Stomach (tissue), 9 donors: ENCODE results near the gene PHF20. TPM values are rescaled to one million over a fixed set of nuclear protein-coding genes. Genes with fewer than 3 reads are reported as not detected.

Experiments used
- DNase-seq, 2 donors: peaks; one replicate each; pipeline versions ENCODE4 v3.0.0 to v3.0.0-alpha.2; 2013 to 2019
- H3K27ac ChIP-seq, 5 donors: fragments of 200-600 bp in 4 of 5; sonication (generic) in 4 of 5; one replicate each; pipeline ENCODE4 v1.5.1; 2013 to 2019; ENCODE audit warnings: mild to moderate bottlenecking in 1 of 5, moderate library complexity in 1 of 5
- H3K27me3 ChIP-seq, 3 donors: fragments of 200-600 bp; sonication (generic); one replicate each; pipeline ENCODE4 v1.5.1; 2017 to 2019; ENCODE audit warnings: mixed run types in 1 of 3
- H3K36me3 ChIP-seq, 4 donors: fragments of 200-600 bp; sonication (generic); 1 replicate in 3 of 4; 2 replicates in 1 of 4; pipeline ENCODE4 v1.5.1; 2016 to 2019
- H3K4me1 ChIP-seq, 4 donors: fragments of 200-600 bp; sonication (generic); one replicate each; pipeline ENCODE4 v1.5.1; 2016 to 2019
- H3K4me3 ChIP-seq, 4 donors: fragments of 200-600 bp; sonication (generic) in 3 of 4; one replicate each; pipeline ENCODE4 v1.5.1; 2016 to 2019; ENCODE audit warnings: mild to moderate bottlenecking in 1 of 4
- H3K9me3 ChIP-seq, 4 donors: fragments of 200-600 bp; sonication (generic); one replicate each; pipeline ENCODE4 v1.5.1; 2016 to 2019
- CTCF ChIP-seq, 7 experiments: fragments of 450-650 bp in 4 of 7; fragments of 200-600 bp in 3 of 7; sonication (generic) in 3 of 7; IDR thresholded peaks; one replicate each; pipeline ENCODE4 v1.5.1; 2016 to 2019; ENCODE audit warnings: antibody characterized with exemption in 7 of 7, control low read depth in 2 of 7, mild to moderate bottlenecking in 1 of 7
- EP300 ChIP-seq: sonication (generic); formaldehyde crosslinking; IDR thresholded peaks from one replicate; pipeline ENCODE4 v1.6.1; 2017; ENCODE audit warnings: antibody characterized with exemption
- POLR2A ChIP-seq, 4 donors: fragments of 450-650 bp; IDR thresholded peaks; one replicate each; pipeline ENCODE4 v1.6.1; 2016; ENCODE audit warnings: antibody characterized with exemption in 4 of 4, control low read depth in 2 of 4, mild to moderate bottlenecking in 1 of 4, moderate library complexity in 1 of 4
- POLR2AphosphoS5 ChIP-seq, 3 donors: sonication (generic); formaldehyde crosslinking; IDR thresholded peaks; one replicate each; pipeline ENCODE4 v1.6.1; 2016; ENCODE audit warnings: antibody characterized with exemption in 3 of 3
- WGBS, 5 donors: extraction: QIAGEN DNeasy Blood & Tissue Kit in 3 of 5; methylation state at CpG; one replicate each; pipeline versions ENCODE4 v1.1.5 to v1.1.7; 2013 to 2018; 5-methylcytosine and 5-hydroxymethylcytosine counted together
- intact Hi-C: fragments of 100-400 bp; cut with DNase I; formaldehyde crosslinking; loops from one replicate; pipeline ENCODE4 v1.15.1; 2023; ENCODE audit warnings: low total_unique reads
- polyA plus RNA-seq, 3 donors: library from polyadenylated mRNA; stranded (reverse); fragments of 200-250 nt; gene quantifications; one replicate each; pipeline ENCODE4 v1.2.3, GENCODE V29; 2013
- total RNA-seq, 5 donors: library from RNA; depleted of rRNA; stranded (reverse); fragments of >200 nt; gene quantifications; one replicate each; pipeline versions ENCODE4 v1.1.0 to v1.2.3, GENCODE V29; 2014 to 2016
- donor health status: healthy with polysubstance abuse.
- donor health status: Bipolar disorder and iron deficiency.
- donor health status: healthy.

The PHF20 gene
- total and polyA plus RNA-seq, 8 donors, result 18.3 to 135 (median 31.5) TPM

- intact Hi-C loops, result loop anchor here (10.0 kb wide), 1 partner anchor 150 kb away; no protein-coding TSS in a partner anchor
- Histone ChIP-seq H3K27ac (peak overlapping the region in 1 of 5 donors; percentile 99), H3K4me3 (peak overlapping the region in 2 of 4 donors; percentile 0 to 24), H3K36me3 (peaks cover 84 to 100% (median 99%) of the 10 kb centered on the region in 4 donors), H3K4me1 (peaks cover 82 to 100% (median 94%) of the 10 kb centered on the region in 4 donors), H3K9me3 (no peaks in the 10 kb centered on the region), H3K27me3 (no peaks in the 10 kb centered on the region)
- TF ChIP-seq POLR2A (IDR thresholded peaks at IDR 0.05) (no peak), EP300 (no peak), POLR2AphosphoS5 (IDR thresholded peaks at IDR 0.05) (no peak), CTCF (IDR thresholded peaks at IDR 0.05) (no peak)
- no peak for DNase-seq
- WGBS, 5 donors, result 44 to 64% (median 51%) methylated on average over 4 of the region's 4 CpGs
Measured at GRCh38 chr20:35734777-35735649, 36.8 kb upstream of the PHF20 start.

DNA sequence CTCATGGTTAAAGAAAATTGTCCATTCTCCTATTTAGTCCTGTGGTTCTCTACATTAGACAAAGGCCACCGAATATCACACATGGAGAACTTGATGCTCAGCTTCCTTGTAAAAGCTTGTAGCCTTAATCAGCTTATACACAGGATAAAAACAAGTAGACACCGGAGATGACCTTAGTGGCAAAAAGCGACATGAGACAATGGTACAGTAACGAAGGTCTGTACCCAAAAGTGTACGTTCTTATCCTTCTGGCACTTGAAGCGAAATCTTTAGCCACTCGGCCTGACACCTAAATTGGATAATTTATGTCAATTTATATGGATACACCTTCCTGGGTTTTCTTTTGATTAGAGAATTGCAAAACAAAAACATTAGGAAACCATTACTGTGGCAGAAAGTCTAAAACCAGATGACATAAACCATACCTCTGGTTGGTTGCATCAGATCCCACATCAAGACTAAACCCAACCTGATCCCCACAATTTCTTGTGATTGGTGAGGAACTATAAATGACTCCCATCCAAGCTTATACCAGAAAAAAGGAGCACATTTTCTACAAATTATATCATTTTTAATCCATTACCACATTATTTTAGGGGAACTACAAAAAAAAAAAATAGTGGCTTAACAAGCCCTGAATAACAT lies 35.9 kb upstream of the PHF20 start:
- DNase-seq, result no peak
- Histone ChIP-seq H3K36me3 (peaks cover 77 to 98% (median 96%) of the 10 kb centered on the region in 4 donors), H3K4me3 (peak overlapping the region in 3 of 4 donors; percentile 6 to 30 (median 24)), H3K9me3 (no peaks in the 10 kb centered on the region), H3K27ac (peak overlapping the region in 2 of 5 donors; percentile 5 to 99), H3K4me1 (peaks cover 78 to 98% (median 90%) of the 10 kb centered on the region in 4 donors), H3K27me3 (no peaks in the 10 kb centered on the region)
- 22 to 45% (median 29%) methylated on average over 7 of the region's 7 CpGs for WGBS, 5 donors
- TF ChIP-seq CTCF (IDR thresholded peaks at IDR 0.05) (no peak), EP300 (no peak), POLR2AphosphoS5 (IDR thresholded peaks at IDR 0.05) (no peak), POLR2A (IDR thresholded peaks at IDR 0.05) (no peak)
- intact Hi-C loops, result loop anchor here (10.0 kb wide), 1 partner anchor 149 kb away; no protein-coding TSS in a partner anchor

- WGBS, 5 donors, result 91 to 95% (median 93%) methylated on average over 13 to 15 of the region's 15 CpGs
- intact Hi-C loops, result loop anchor here (10.0 kb wide), 1 partner anchor 147 kb away; no protein-coding TSS in a partner anchor
- no peak for TF ChIP-seq EP300
- TF ChIP-seq POLR2A (IDR thresholded peaks at IDR 0.05), result no peak
- no peak for TF ChIP-seq POLR2AphosphoS5 (IDR thresholded peaks at IDR 0.05)
- TF ChIP-seq CTCF (IDR thresholded peaks at IDR 0.05), result no peak
- Histone ChIP-seq H3K36me3 (peaks cover 63 to 78% (median 77%) of the 10 kb centered on the region in 4 donors), H3K27me3 (no peaks in the 10 kb centered on the region), H3K4me1 (peaks cover 61 to 79% (median 71%) of the 10 kb centered on the region in 4 donors), H3K9me3 (no peaks in the 10 kb centered on the region), H3K27ac (peak overlapping the region in 1 of 5 donors; percentile 99), H3K4me3 (peak overlapping the region in 2 of 4 donors; percentile 62 to 76)
- DNase-seq, result no peak
Measured at GRCh38 chr20:35737865-35738333, 33.9 kb upstream of the PHF20 start.
